ENCODE data around the gene TTLL1.
"Not testable (repeated sequence)": the region's sequence is repeated elsewhere in the genome, so short reads cannot be mapped to it uniquely, and the experiment has no call there.

Gene TTLL1

GRCh38 chr22:43009444-43009843, 79.7 kb downstream of the TTLL1 start:
- DNase-seq, result no peak

- no peak for DNase-seq
Observed at GRCh38 chr22:43008921-43009320, 80.3 kb downstream of the TTLL1 start.

GRCh38 chr22:43008509-43008908, 80.7 kb downstream of the TTLL1 start:
- no peak for DNase-seq

GRCh38 chr22:43007519-43008102, 81.6 kb downstream of the TTLL1 start:
- DNase-seq, result no peak

- no peak for DNase-seq
Observed at GRCh38 chr22:43006753-43007152, 82.4 kb downstream of the TTLL1 start.

GRCh38 chr22:43006016-43006505, 83.1 kb downstream of the TTLL1 start:
- DNase-seq, result no peak

- no peak for DNase-seq
Observed at GRCh38 chr22:43005106-43005505, 84.1 kb downstream of the TTLL1 start.

GRCh38 chr22:43004362-43005035, 84.7 kb downstream of the TTLL1 start:
- no peak for DNase-seq

- DNase-seq, result no peak
Observed at GRCh38 chr22:43002202-43002586, 87.0 kb downstream of the TTLL1 start.

GRCh38 chr22:43001271-43002201, 87.7 kb downstream of the TTLL1 start:
- no peak for DNase-seq

- DNase-seq, result peak; percentile 40 to 44
Observed at GRCh38 chr22:43000441-43001175, 88.6 kb downstream of the TTLL1 start.

- no peak for DNase-seq
Observed at GRCh38 chr22:42997582-42998090, 91.6 kb downstream of the TTLL1 start.

GRCh38 chr22:42996646-42997365, 92.4 kb downstream of the TTLL1 start:
- DNase-seq, result no peak

GRCh38 chr22:42995654-42996053, 93.5 kb downstream of the TTLL1 start:
- not testable (repeated sequence) for DNase-seq

- DNase-seq, result no peak
Observed at GRCh38 chr22:42994917-42995562, 94.2 kb downstream of the TTLL1 start.

- DNase-seq, result no peak
Observed at GRCh38 chr22:42994276-42994916, 94.8 kb downstream of the TTLL1 start.

- DNase-seq, result no peak
Observed at GRCh38 chr22:42993651-42994275, 95.4 kb downstream of the TTLL1 start.

- DNase-seq, result no peak
Observed at GRCh38 chr22:42992886-42993479, 96.2 kb downstream of the TTLL1 start.

GRCh38 chr22:42992092-42992491, 97.1 kb downstream of the TTLL1 start:
- no peak for DNase-seq

Data from stimulated activated CD4-positive, alpha-beta T cell treated with anti-CD3 and anti-CD28 coated beads, Interleukin-2, amount 100 ng/mL, for 48 hours (primary cell).